ENCODE measurements around the gene TRABD2B.

The TRABD2B gene

GRCh38 chr1:47843781-47844557 is 153.2 kb downstream of the TRABD2B start:
- DNase-seq = peak; percentile 15

GRCh38 chr1:47843059-47843458 is 154.1 kb downstream of the TRABD2B start:
- peak; percentile 11 for DNase-seq

GRCh38 chr1:47842228-47842919 is 154.8 kb downstream of the TRABD2B start:
- peak; percentile 6 for DNase-seq

GRCh38 chr1:47841356-47841755 is 155.8 kb downstream of the TRABD2B start:
- DNase-seq = peak; percentile 9

GRCh38 chr1:47840393-47841190 is 156.6 kb downstream of the TRABD2B start:
- peak; percentile 3 for DNase-seq

GRCh38 chr1:47839433-47839760 is 157.8 kb downstream of the TRABD2B start:
- peak; percentile 30 for DNase-seq

- DNase-seq = peak; percentile 13
Measured at GRCh38 chr1:47838562-47839432, 158.4 kb downstream of the TRABD2B start.

- no peak for DNase-seq
Measured at GRCh38 chr1:47837866-47838561, 159.2 kb downstream of the TRABD2B start.

- DNase-seq = no peak
Measured at GRCh38 chr1:47837056-47837830, 159.9 kb downstream of the TRABD2B start.

GRCh38 chr1:47835409-47835808 is 161.8 kb downstream of the TRABD2B start:
- DNase-seq = no peak

GRCh38 chr1:47834326-47834725 is 162.9 kb downstream of the TRABD2B start:
- DNase-seq = no peak

GRCh38 chr1:47830641-47831333 is 166.4 kb downstream of the TRABD2B start:
- DNase-seq = no peak

- no peak for DNase-seq
Measured at GRCh38 chr1:47830021-47830420, 167.2 kb downstream of the TRABD2B start.

GRCh38 chr1:47828978-47829377 is 168.2 kb downstream of the TRABD2B start:
- no peak for DNase-seq

GRCh38 chr1:47827109-47827508 is 170.1 kb downstream of the TRABD2B start:
- DNase-seq = no peak

- DNase-seq = no peak
Measured at GRCh38 chr1:47824716-47825115, 172.5 kb downstream of the TRABD2B start.

GRCh38 chr1:47824297-47824696 is 172.9 kb downstream of the TRABD2B start:
- no peak for DNase-seq

GRCh38 chr1:47823040-47823808 is 174.0 kb downstream of the TRABD2B start:
- no peak for DNase-seq

GRCh38 chr1:47821760-47822159 is 175.4 kb downstream of the TRABD2B start:
- no peak for DNase-seq

- DNase-seq = no peak
Measured at GRCh38 chr1:47819574-47819888, 177.7 kb downstream of the TRABD2B start.

All from femur (tissue), 1 donor.